Mesodermal cell (in vitro differentiated cells): ENCODE data around the gene PLCL2.

ENCODE experiments used
- H3K27ac ChIP-seq: 2 replicates; pipeline ENCODE4 v1.7.0; 2013; ENCODE audit warnings: mild to moderate bottlenecking, low read depth, low read length, moderate library complexity; ENCODE audit not compliant: severe bottlenecking
- H3K36me3 ChIP-seq: 2 replicates; pipeline ENCODE4 v1.7.1; 2013; ENCODE audit warnings: mild to moderate bottlenecking, low read length, moderate library complexity; ENCODE audit not compliant: control insufficient read depth, insufficient read depth
- H3K4me1 ChIP-seq: one replicate; pipeline ENCODE4 v1.7.1; 2013; ENCODE audit warnings: mild to moderate bottlenecking, low read length; ENCODE audit not compliant: insufficient read depth, control insufficient read depth, poor library complexity, severe bottlenecking
- H3K4me3 ChIP-seq: 2 replicates; pipeline ENCODE4 v1.7.0; 2013; ENCODE audit warnings: low read length, control low read depth, mild to moderate bottlenecking; ENCODE audit not compliant: insufficient read depth, poor library complexity, severe bottlenecking; ENCODE audit errors: extremely low read depth
- H3K9me3 ChIP-seq: 2 replicates; pipeline ENCODE4 v1.7.1; 2013; ENCODE audit warnings: mild to moderate bottlenecking, low read length, moderate library complexity; ENCODE audit not compliant: control insufficient read depth
- WGBS, 2 experiments: methylation state at CpG; one replicate each; pipeline ENCODE4 v1.1.5; 2013; ENCODE audit warnings: missing lambda C conversion rate in 2 of 2; ENCODE audit not compliant: insufficient coverage in 2 of 2; 5-methylcytosine and 5-hydroxymethylcytosine counted together

PLCL2 gene

GRCh38 chr3:16866571-16866970 lies 18.2 kb upstream of the PLCL2 start:
- Histone ChIP-seq H3K27ac (no peak overlapping the region), H3K4me3 (no peak overlapping the region)
- 91% methylated on average over 1 of the region's 3 CpGs; no CpG with 5 or more reads in 1 of the 2 experiments for WGBS, 2 experiments

GRCh38 chr3:16868513-16868912 lies 16.2 kb upstream of the PLCL2 start:
- Histone ChIP-seq H3K36me3 (no peaks in the 10 kb centered on the region), H3K9me3 (no peaks in the 10 kb centered on the region), H3K4me1 (no peaks in the 10 kb centered on the region), H3K4me3 (no peak overlapping the region), H3K27ac (no peak overlapping the region)
- no CpG with 5 or more reads among the region's 1 CpG for WGBS, 2 experiments

More at GRCh38 chr3:16866571-16866970, 18.2 kb upstream of the PLCL2 start:
- no peaks in the 10 kb centered on the region for H3K9me3 ChIP-seq
- no peaks in the 10 kb centered on the region for H3K36me3 ChIP-seq
- H3K4me1 ChIP-seq = no peaks in the 10 kb centered on the region

GRCh38 chr3:16869261-16870005 lies 15.3 kb upstream of the PLCL2 start:
- H3K9me3 ChIP-seq = no peaks in the 10 kb centered on the region
- no peak overlapping the region for H3K27ac ChIP-seq
- H3K4me1 ChIP-seq = no peaks in the 10 kb centered on the region
- WGBS, 2 experiments = 100% methylated on average over 1 of the region's 2 CpGs; no CpG with 5 or more reads in 1 of the 2 experiments
- no peaks in the 10 kb centered on the region for H3K36me3 ChIP-seq
- H3K4me3 ChIP-seq = no peak overlapping the region

GRCh38 chr3:16871915-16872842 lies 12.6 kb upstream of the PLCL2 start:
- no peak overlapping the region for H3K4me3 ChIP-seq
- WGBS, 2 experiments = 92 to 95% methylated on average over 4 to 5 of the region's 6 CpGs
- H3K4me1 ChIP-seq = no peaks in the 10 kb centered on the region
- H3K36me3 ChIP-seq = no peaks in the 10 kb centered on the region
- H3K27ac ChIP-seq = no peak overlapping the region
- no peaks in the 10 kb centered on the region for H3K9me3 ChIP-seq

GRCh38 chr3:16873872-16874271 lies 10.9 kb upstream of the PLCL2 start:
- WGBS, 2 experiments = 93 to 95% methylated on average over 2 to 4 of the region's 4 CpGs

GRCh38 chr3:16875876-16876550 lies 8.7 kb upstream of the PLCL2 start:
- H3K36me3 ChIP-seq = no peaks in the 10 kb centered on the region
- no peak overlapping the region for H3K4me3 ChIP-seq
- 100% methylated on average over 2 of the region's 3 CpGs; no CpG with 5 or more reads in 1 of the 2 experiments for WGBS, 2 experiments
- no peaks in the 10 kb centered on the region for H3K4me1 ChIP-seq
- H3K27ac ChIP-seq = no peak overlapping the region
- H3K9me3 ChIP-seq = no peaks in the 10 kb centered on the region

More at GRCh38 chr3:16873872-16874271, 10.9 kb upstream of the PLCL2 start:
- H3K9me3 ChIP-seq = no peaks in the 10 kb centered on the region
- no peaks in the 10 kb centered on the region for H3K36me3 ChIP-seq
- no peak overlapping the region for H3K4me3 ChIP-seq
- no peak overlapping the region for H3K27ac ChIP-seq
- H3K4me1 ChIP-seq = no peaks in the 10 kb centered on the region

GRCh38 chr3:16877505-16877904 lies 7.2 kb upstream of the PLCL2 start:
- no CpG with 5 or more reads among the region's 2 CpGs for WGBS, 2 experiments
- no peaks in the 10 kb centered on the region for H3K4me1 ChIP-seq
- H3K4me3 ChIP-seq = no peak overlapping the region
- no peaks in the 10 kb centered on the region for H3K36me3 ChIP-seq
- no peaks in the 10 kb centered on the region for H3K9me3 ChIP-seq
- no peak overlapping the region for H3K27ac ChIP-seq

GRCh38 chr3:16877911-16878310 lies 6.8 kb upstream of the PLCL2 start:
- Histone ChIP-seq H3K9me3 (no peaks in the 10 kb centered on the region), H3K27ac (no peak overlapping the region), H3K4me1 (no peaks in the 10 kb centered on the region), H3K36me3 (no peaks in the 10 kb centered on the region), H3K4me3 (no peak overlapping the region)
- WGBS, 2 experiments = 89% methylated on average over 1 of the region's 1 CpG; no CpG with 5 or more reads in 1 of the 2 experiments

- no peak overlapping the region for H3K27ac ChIP-seq
- no peaks in the 10 kb centered on the region for H3K36me3 ChIP-seq
- no peak overlapping the region for H3K4me3 ChIP-seq
- no peaks in the 10 kb centered on the region for H3K9me3 ChIP-seq
- H3K4me1 ChIP-seq = peaks cover 4% of the 10 kb centered on the region
- 97 to 98% methylated on average over 3 to 5 of the region's 6 CpGs for WGBS, 2 experiments
Measured at GRCh38 chr3:16881896-16882630, 2.7 kb upstream of the PLCL2 start.
